ENCODE data around the gene RAD21L1. TPM values are rescaled to one million over a fixed set of nuclear protein-coding genes. Genes with fewer than 3 reads are reported as not detected.

RAD21L1 gene
- total and polyA plus RNA-seq, 11 donors: not detected

DNA sequence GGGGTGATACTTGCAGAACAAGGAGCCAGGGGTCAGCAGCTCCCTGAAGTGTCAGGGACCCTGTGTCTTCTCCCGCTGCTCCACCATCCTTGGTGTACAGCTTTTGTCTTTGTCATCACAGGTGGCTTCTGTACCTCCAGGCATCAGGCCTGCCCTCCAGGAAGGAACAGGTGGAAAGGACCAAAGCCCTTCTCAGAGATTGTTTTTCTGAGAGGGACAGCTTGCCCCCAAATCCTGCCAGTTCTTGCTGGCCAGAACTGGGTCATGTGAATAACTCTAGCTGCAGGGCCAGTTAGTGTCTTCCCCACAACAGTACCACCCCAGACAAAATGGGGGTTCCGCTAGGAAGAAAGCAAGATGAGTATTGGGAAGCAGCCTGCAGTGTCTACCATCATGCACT is 71.6 kb downstream of the RAD21L1 start:
- WGBS, 4 donors: 81 to 100% (median 96%) methylated on average over 2 of the region's 2 CpGs
- intact Hi-C loops (cut with DNase I): no loop called here
- no peak for ATAC-seq

DNA sequence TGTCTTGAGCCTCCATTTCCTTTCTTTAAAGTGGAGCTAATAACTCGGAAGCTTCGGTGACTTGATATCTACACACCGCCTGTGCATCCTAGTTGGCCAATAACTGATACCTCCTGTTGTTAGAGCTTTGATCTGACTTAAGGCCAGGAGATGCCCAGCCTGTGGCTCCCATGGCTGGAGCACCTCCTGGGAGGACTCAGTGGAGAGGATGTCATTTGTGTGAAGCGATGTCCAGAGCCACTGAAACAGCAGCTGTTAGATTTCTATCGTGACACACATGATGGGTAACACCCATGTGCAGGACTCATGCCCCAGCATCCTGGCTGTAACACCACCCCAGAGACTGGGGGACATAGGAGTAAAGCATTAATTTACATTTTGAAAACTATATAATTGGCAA is 72.3 kb downstream of the RAD21L1 start:
- Histone ChIP-seq H3K9me3 (no peaks in the 10 kb centered on the region), H3K27ac (no peak overlapping the region), H3K36me3 (peaks cover 0 to 25% (median 4%) of the 10 kb centered on the region in 9 donors), H3K4me3 (no peak overlapping the region), H3K4me1 (peaks cover 0 to 9% (median 0%) of the 10 kb centered on the region in 12 donors), H3K27me3 (no peaks in the 10 kb centered on the region)
- no peak for ATAC-seq
- DNase-seq: no peak
- TF ChIP-seq, protein P1, sequence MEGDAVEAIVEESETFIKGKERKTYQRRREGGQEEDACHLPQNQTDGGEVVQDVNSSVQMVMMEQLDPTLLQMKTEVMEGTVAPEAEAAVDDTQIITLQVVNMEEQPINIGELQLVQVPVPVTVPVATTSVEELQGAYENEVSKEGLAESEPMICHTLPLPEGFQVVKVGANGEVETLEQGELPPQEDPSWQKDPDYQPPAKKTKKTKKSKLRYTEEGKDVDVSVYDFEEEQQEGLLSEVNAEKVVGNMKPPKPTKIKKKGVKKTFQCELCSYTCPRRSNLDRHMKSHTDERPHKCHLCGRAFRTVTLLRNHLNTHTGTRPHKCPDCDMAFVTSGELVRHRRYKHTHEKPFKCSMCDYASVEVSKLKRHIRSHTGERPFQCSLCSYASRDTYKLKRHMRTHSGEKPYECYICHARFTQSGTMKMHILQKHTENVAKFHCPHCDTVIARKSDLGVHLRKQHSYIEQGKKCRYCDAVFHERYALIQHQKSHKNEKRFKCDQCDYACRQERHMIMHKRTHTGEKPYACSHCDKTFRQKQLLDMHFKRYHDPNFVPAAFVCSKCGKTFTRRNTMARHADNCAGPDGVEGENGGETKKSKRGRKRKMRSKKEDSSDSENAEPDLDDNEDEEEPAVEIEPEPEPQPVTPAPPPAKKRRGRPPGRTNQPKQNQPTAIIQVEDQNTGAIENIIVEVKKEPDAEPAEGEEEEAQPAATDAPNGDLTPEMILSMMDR (IDR thresholded peaks at IDR 0.05): no peak
- TF ChIP-seq POLR2A (IDR thresholded peaks at IDR 0.05): no peak
- 82 to 90% (median 89%) methylated on average over 5 of the region's 5 CpGs for WGBS, 4 donors
- intact Hi-C loops (cut with DNase I): no loop called here

More for the DNA sequence above, 71.6 kb downstream of the RAD21L1 start:
- Histone ChIP-seq H3K36me3 (peaks cover 0 to 25% (median 4%) of the 10 kb centered on the region in 9 donors), H3K9me3 (no peaks in the 10 kb centered on the region), H3K27me3 (no peaks in the 10 kb centered on the region), H3K27ac (no peak overlapping the region), H3K4me1 (peaks cover 0 to 9% (median 0%) of the 10 kb centered on the region in 12 donors), H3K4me3 (no peak overlapping the region)
- TF ChIP-seq, protein P1 (IDR thresholded peaks at IDR 0.05): no peak
- TF ChIP-seq POLR2A (IDR thresholded peaks at IDR 0.05): no peak
- DNase-seq: no peak

DNA sequence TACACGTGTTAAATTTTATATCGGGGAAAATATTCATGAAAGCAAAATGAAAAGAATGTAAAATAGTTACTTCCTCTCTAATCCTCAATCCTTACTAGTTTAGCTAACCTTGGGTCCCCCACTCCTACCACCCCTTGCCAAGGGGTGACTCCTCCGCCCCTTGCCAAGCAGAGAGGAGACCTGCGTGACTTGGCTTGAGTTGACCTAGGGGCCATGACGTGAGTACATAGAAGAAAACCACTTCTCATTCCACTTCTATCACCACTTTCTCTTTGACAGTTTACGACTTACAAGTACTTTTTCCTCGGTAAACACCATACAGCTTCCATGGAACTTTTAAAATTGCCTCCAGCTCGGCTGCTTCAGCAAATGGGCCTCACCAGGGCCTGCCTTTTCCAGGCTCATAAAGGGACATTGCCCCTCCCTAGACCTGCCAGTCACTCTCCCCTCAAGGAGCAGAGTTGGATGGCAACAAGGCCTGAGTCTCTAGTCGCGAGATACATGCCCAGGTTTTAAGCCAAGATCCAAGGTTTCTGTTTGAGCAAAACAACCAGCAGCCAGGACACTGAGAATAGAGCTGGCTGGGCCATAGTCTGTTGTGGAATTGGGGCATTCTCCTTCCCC is 73.2 kb downstream of the RAD21L1 start:
- ATAC-seq: no peak
- intact Hi-C loops (cut with DNase I): no loop called here
- WGBS, 4 donors: 87 to 94% (median 91%) methylated on average over 10 of the region's 10 CpGs

DNA sequence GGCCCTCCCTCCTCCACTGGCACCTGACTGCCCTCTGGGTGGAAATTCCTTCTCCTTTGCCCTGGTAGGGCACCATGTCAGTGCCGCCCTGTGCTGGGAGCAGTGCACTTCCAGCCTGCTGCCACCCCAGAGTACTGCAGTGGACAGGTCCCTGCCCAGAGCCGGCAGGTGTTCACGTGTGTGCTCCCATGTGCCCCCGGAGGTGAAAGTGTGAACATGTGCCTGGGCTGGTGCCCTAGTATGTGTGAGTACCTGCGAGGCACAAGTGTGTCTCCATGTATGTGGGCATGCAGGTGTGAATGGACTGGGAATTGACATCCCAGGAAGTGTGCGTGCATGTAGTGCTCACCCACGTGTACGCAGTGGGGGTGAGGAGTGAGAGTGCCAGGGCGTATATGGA is 73.7 kb downstream of the RAD21L1 start:
- no peak overlapping the region for H3K4me3 ChIP-seq
- H3K9me3 ChIP-seq: no peaks in the 10 kb centered on the region
- no peak for TF ChIP-seq POLR2A (IDR thresholded peaks at IDR 0.05)
- TF ChIP-seq, protein P1 (IDR thresholded peaks at IDR 0.05): no peak
- ATAC-seq (peak in 1 of 4 donors; percentile 8), DNase-seq (no peak)
- H3K27me3 ChIP-seq: no peaks in the 10 kb centered on the region
- intact Hi-C loops (cut with DNase I): no loop called here
- H3K36me3 ChIP-seq: peaks cover 0 to 25% (median 4%) of the 10 kb centered on the region in 9 donors
- H3K27ac ChIP-seq: no peak overlapping the region
- WGBS, 4 donors: 77 to 93% (median 88%) methylated on average over 9 of the region's 9 CpGs
- peaks cover 0 to 9% (median 0%) of the 10 kb centered on the region in 12 donors for H3K4me1 ChIP-seq

More for the DNA sequence above, 73.2 kb downstream of the RAD21L1 start:
- H3K9me3 ChIP-seq: no peaks in the 10 kb centered on the region
- no peak for TF ChIP-seq POLR2A (IDR thresholded peaks at IDR 0.05)
- TF ChIP-seq, protein P1 (IDR thresholded peaks at IDR 0.05): no peak
- H3K27me3 ChIP-seq: no peaks in the 10 kb centered on the region
- no peak overlapping the region for H3K27ac ChIP-seq
- no peak overlapping the region for H3K4me3 ChIP-seq
- H3K36me3 ChIP-seq: peaks cover 0 to 25% (median 4%) of the 10 kb centered on the region in 9 donors
- no peak for DNase-seq
- peaks cover 0 to 9% (median 0%) of the 10 kb centered on the region in 12 donors for H3K4me1 ChIP-seq
